HUES64 (cell line): ENCODE results near the gene KANSL1.

ENCODE experiments used
- H3K27ac ChIP-seq: 2 replicates; pipeline ENCODE4 v1.7.0; 2013; ENCODE audit warnings: low read depth, low read length, inconsistent platforms
- H3K27me3 ChIP-seq: 2 replicates; pipeline ENCODE4 v1.6.1; 2013; ENCODE audit warnings: mild to moderate bottlenecking, low read length; ENCODE audit not compliant: insufficient read depth
- H3K36me3 ChIP-seq: 2 replicates; pipeline ENCODE4 v1.6.1; 2013; ENCODE audit warnings: mild to moderate bottlenecking, low read length; ENCODE audit not compliant: insufficient read depth
- H3K4me1 ChIP-seq: 2 replicates; pipeline ENCODE4 v1.6.1; 2013; ENCODE audit warnings: mild to moderate bottlenecking, low read length, moderate library complexity; ENCODE audit not compliant: insufficient read depth
- H3K4me3 ChIP-seq: 2 replicates; pipeline ENCODE4 v1.5.1; 2013; ENCODE audit warnings: mild to moderate bottlenecking, low read length, moderate library complexity
- H3K9ac ChIP-seq: 2 replicates; pipeline ENCODE4 v1.6.1; 2013; ENCODE audit warnings: mild to moderate bottlenecking, low read depth, low read length
- H3K9me3 ChIP-seq: 2 replicates; pipeline ENCODE4 v1.6.1; 2013; ENCODE audit warnings: low read depth, low read length; ENCODE audit not compliant: insufficient read depth
- WGBS: fragments of 150-250, 120-280 bp; methylation state at CpG from one replicate; pipeline ENCODE4 v1.1.7; 2013; ENCODE audit warnings: missing lambda C conversion rate; 5-methylcytosine and 5-hydroxymethylcytosine counted together

KANSL1 gene

DNA sequence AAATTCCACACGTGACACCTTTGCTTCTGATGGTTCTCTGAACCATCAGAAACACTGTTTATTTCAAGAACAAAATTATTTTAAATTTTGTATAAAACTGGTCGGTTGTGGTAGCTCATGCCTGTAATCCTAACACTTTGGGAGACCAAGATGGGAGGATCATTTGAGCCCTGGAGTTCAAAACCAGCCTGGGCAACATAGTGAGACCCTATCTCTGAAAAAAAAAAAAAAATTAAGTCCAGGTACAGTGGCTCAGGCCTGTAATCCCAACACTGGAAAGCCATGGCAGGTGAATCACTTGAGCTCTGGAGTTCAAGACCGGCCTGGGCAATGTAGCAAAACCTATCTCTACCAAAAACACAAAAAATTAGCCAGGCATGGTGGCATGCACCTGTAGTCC is 8.3 kb upstream of the KANSL1 start:
- WGBS: 95% methylated on average over 3 of the region's 3 CpGs
- no peak overlapping the region for H3K4me3 ChIP-seq
- no peak overlapping the region for H3K9ac ChIP-seq
- H3K27me3 ChIP-seq: no peaks in the 10 kb centered on the region
- H3K36me3 ChIP-seq: peaks cover 11% of the 10 kb centered on the region; the same call in 1 of the 2 replicates
- no peaks in the 10 kb centered on the region for H3K4me1 ChIP-seq
- no peak overlapping the region for H3K27ac ChIP-seq
- H3K9me3 ChIP-seq: peaks cover 9% of the 10 kb centered on the region; the same call in 1 of the 2 replicates

- WGBS: 94% methylated on average over 7 of the region's 7 CpGs
Measured at GRCh38 chr17:46200197-46200596, 7.0 kb upstream of the KANSL1 start.

DNA sequence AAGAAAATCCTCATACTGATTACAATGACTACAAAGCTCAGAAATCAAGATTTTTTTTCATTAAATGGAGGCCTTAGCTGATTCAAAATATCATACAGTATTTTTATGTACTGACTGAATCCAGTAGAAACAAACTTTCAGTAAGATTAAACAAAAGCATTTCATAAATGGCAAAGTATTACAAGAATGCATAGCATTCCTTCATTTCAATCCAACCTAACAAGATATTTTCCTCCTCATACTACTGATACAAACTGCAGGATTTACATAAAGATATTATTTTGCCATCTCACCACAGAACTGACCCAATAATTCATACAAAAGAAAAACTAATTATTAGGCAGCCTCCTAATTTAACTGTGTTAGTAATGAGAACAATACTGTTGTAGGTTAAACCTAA is 6.2 kb upstream of the KANSL1 start:
- no peak overlapping the region for H3K4me3 ChIP-seq
- peaks cover 5% of the 10 kb centered on the region for H3K4me1 ChIP-seq
- no peak overlapping the region for H3K27ac ChIP-seq
- H3K27me3 ChIP-seq: no peaks in the 10 kb centered on the region
- no peak overlapping the region for H3K9ac ChIP-seq
- H3K36me3 ChIP-seq: peaks cover 7% of the 10 kb centered on the region; the same call in 1 of the 2 replicates
- peaks cover 9% of the 10 kb centered on the region; the same call in 1 of the 2 replicates for H3K9me3 ChIP-seq

More at GRCh38 chr17:46200197-46200596, 7.0 kb upstream of the KANSL1 start:
- Histone ChIP-seq H3K27ac (no peak overlapping the region), H3K9me3 (peaks cover 9% of the 10 kb centered on the region; the same call in 1 of the 2 replicates), H3K27me3 (no peaks in the 10 kb centered on the region), H3K9ac (no peak overlapping the region), H3K4me3 (no peak overlapping the region), H3K4me1 (no peaks in the 10 kb centered on the region), H3K36me3 (peaks cover 7% of the 10 kb centered on the region; the same call in 1 of the 2 replicates)

GRCh38 chr17:46198233-46198632 is 5.0 kb upstream of the KANSL1 start:
- WGBS: 97% methylated on average over 1 of the region's 1 CpG
- Histone ChIP-seq H3K4me3 (no peak overlapping the region), H3K36me3 (peaks cover 7% of the 10 kb centered on the region; the same call in 1 of the 2 replicates), H3K4me1 (peaks cover 7% of the 10 kb centered on the region), H3K9ac (no peak overlapping the region), H3K27me3 (no peaks in the 10 kb centered on the region), H3K9me3 (peaks cover 9% of the 10 kb centered on the region; the same call in 1 of the 2 replicates), H3K27ac (no peak overlapping the region)

DNA sequence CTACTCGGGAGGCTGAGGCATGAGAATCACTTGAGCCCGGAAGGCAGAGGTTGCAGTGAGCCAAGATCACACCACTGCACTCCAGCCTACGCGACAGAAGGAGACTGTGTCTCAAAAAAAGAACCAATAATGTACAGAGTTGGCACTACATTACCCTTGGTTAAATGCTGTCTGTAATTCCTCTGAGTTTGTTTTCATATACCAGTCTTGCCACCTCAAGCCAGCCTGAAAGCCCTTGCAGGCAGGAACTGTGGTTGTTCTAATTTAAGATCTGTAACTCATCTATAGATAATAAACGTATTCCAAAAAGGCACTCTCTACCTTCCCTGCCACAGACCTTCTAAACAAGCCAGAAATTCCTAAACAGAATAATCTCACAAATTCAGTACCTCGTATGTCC is 4.3 kb upstream of the KANSL1 start:
- Histone ChIP-seq H3K27me3 (no peaks in the 10 kb centered on the region), H3K27ac (no peak overlapping the region), H3K9ac (no peak overlapping the region), H3K9me3 (peaks cover 9% of the 10 kb centered on the region; the same call in 1 of the 2 replicates), H3K4me1 (peaks cover 7% of the 10 kb centered on the region), H3K36me3 (peaks cover 7% of the 10 kb centered on the region; the same call in 1 of the 2 replicates), H3K4me3 (no peak overlapping the region)
- WGBS: 98% methylated on average over 6 of the region's 6 CpGs

GRCh38 chr17:46195939-46196716 is 2.9 kb upstream of the KANSL1 start:
- WGBS: 100% methylated on average over 2 of the region's 2 CpGs
- Histone ChIP-seq H3K4me1 (peaks cover 10% of the 10 kb centered on the region), H3K9me3 (peaks cover 9% of the 10 kb centered on the region; the same call in 1 of the 2 replicates), H3K36me3 (peaks cover 5% of the 10 kb centered on the region; the same call in 1 of the 2 replicates), H3K4me3 (no peak overlapping the region), H3K27me3 (no peaks in the 10 kb centered on the region), H3K27ac (no peak overlapping the region), H3K9ac (no peak overlapping the region)

DNA sequence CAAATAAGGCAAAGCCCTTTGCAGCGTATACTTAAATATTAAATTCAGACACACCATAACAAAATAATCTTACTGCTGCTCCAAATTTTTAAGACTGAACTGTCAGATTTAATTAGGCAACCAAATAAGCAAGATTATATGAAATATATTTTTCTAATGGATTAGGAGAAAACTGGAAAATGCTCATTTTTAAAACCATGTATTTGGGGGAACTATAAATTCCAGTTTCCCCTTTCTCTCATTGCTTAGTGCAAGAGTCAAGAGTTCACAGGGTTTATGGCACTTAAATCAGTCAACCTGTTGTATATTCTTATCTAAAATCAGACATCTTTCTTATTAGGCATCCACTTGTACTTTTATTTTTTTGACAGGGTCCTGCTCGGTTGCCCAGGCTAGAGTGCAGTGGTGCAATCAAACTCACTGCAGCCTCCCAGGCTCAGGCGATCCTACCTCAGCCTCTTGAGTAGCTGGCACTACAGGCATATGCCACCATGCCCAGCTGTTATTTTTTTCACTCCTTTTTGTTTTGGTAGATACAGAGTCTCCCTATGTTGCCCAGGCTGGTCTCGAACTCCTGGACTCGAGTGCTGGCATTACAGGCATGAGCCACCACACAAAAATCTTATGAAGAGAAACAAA is 2.1 kb upstream of the KANSL1 start:
- H3K27me3 ChIP-seq: no peaks in the 10 kb centered on the region
- peaks cover 18% of the 10 kb centered on the region for H3K4me1 ChIP-seq
- H3K9ac ChIP-seq: no peak overlapping the region
- WGBS: 89% methylated on average over 5 of the region's 5 CpGs
- peaks cover 4% of the 10 kb centered on the region; the same call in 1 of the 2 replicates for H3K36me3 ChIP-seq
- peaks cover 9% of the 10 kb centered on the region; the same call in 1 of the 2 replicates for H3K9me3 ChIP-seq
- H3K4me3 ChIP-seq: no peak overlapping the region
- peak overlapping the region; percentile 17; the same call in 1 of the 2 replicates for H3K27ac ChIP-seq

DNA sequence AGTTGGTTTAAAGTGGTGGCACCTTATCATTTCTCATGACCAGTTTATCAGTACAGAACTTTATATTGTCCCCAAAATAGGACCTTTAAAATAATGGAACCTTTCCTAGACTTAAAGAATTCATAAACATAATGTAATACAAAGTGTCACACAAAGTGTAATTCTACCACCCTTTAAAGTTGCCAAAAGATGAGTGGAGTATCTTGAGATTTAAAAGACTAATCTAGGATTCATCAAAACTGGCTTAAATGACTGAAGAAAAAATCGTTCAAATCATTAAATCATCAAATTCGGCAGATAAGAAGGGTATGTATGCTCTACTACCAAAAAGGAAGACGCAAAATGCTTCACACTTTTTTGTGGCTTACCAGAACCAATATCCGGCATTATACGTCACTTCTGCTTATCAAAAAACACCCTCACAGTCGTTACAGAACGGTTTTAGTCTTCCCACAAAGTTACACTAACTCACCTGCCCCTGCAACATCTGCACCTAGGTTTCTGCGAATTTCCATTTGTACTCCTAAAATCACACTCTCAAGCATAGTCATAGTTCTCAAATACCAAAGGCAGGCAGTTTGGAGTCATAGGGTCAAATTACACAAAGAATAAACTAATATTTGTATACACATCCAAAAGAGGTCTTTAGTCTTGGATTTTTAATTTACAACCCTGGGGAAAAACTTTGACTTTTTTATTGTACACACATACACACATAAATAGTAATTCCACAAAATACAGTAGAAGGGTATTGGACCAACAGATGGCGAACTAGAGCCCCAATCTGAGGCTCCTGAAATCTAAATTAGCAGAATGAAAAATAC is 1.4 kb upstream of the KANSL1 start:
- Histone ChIP-seq H3K9me3 (peaks cover 9% of the 10 kb centered on the region; the same call in 1 of the 2 replicates), H3K4me1 (peaks cover 24% of the 10 kb centered on the region), H3K27me3 (no peaks in the 10 kb centered on the region), H3K27ac (peak overlapping the region; percentile 97; the same call in 1 of the 2 replicates), H3K9ac (no peak overlapping the region; the same call in 1 of the 2 replicates), H3K4me3 (peak overlapping the region; percentile 90), H3K36me3 (peaks cover 4% of the 10 kb centered on the region; the same call in 1 of the 2 replicates)
- WGBS: 66% methylated on average over 9 of the region's 9 CpGs

- peaks cover 31% of the 10 kb centered on the region for H3K4me1 ChIP-seq
- H3K27ac ChIP-seq: peak overlapping the region; percentile 97
- no peaks in the 10 kb centered on the region; the same call in 1 of the 2 replicates for H3K36me3 ChIP-seq
- peaks cover 9% of the 10 kb centered on the region; the same call in 1 of the 2 replicates for H3K9me3 ChIP-seq
- peak overlapping the region; percentile 90 for H3K4me3 ChIP-seq
- H3K27me3 ChIP-seq: no peaks in the 10 kb centered on the region
- 1% methylated on average over 60 of the region's 60 CpGs for WGBS
- peak overlapping the region; percentile 94 for H3K9ac ChIP-seq
Measured at GRCh38 chr17:46193626-46194392, 580 bp upstream of the KANSL1 start.
